Mesothelial cell of epicardium (in vitro differentiated cells): ENCODE results near the gene RTN4. TPM values are rescaled to one million over a fixed set of nuclear protein-coding genes. Genes with fewer than 3 reads are reported as not detected.
"Not testable (repeated sequence)": the region's sequence is repeated elsewhere in the genome, so short reads cannot be mapped to it uniquely, and the experiment has no call there.

Experiments
- DNase-seq, 2 experiments: peaks; one replicate each; pipeline ENCODE4 v3.0.0; 2021; ENCODE audit warnings: low spot score in 2 of 2; ENCODE audit not compliant: unreplicated experiment in 2 of 2
- H3K27ac Mint-ChIP-seq: 2 replicates; pipeline ENCODE4 v1.8.0; 2021; ENCODE audit warnings: mixed read lengths
- H3K27me3 Mint-ChIP-seq: 2 replicates; pipeline ENCODE4 v1.8.0; 2021; ENCODE audit warnings: low read depth, mixed read lengths
- H3K36me3 Mint-ChIP-seq: 2 replicates; pipeline ENCODE4 v1.8.0; 2021; ENCODE audit warnings: mixed read lengths
- H3K4me1 Mint-ChIP-seq: 2 replicates; pipeline ENCODE4 v1.8.0; 2021; ENCODE audit warnings: mixed read lengths
- H3K4me3 Mint-ChIP-seq: 2 replicates; pipeline ENCODE4 v1.8.0; 2021; ENCODE audit warnings: mild to moderate bottlenecking, moderate library complexity, mixed read lengths
- H3K9me3 Mint-ChIP-seq: 2 replicates; pipeline ENCODE4 v1.8.0; 2021; ENCODE audit warnings: mixed read lengths
- CTCF ChIP-seq: fragments of 200-600 bp; sonication (generic); IDR thresholded peaks from one replicate; pipeline ENCODE4 v1.5.0; 2021; ENCODE audit warnings: antibody characterized with exemption; ENCODE audit not compliant: unreplicated experiment
- total RNA-seq: library from RNA; stranded (reverse); gene quantifications from 3 replicates; pipeline ENCODE4 v1.2.1, GENCODE V29; 2021

The RTN4 gene
- total RNA-seq, 1 donor from 2014 or later: 178 TPM

- Mint-ChIP-seq H3K36me3 (no peaks in the 10 kb centered on the region), H3K4me3 (no peak overlapping the region), H3K27me3 (no peaks in the 10 kb centered on the region), H3K27ac (no peak overlapping the region), H3K4me1 (peaks cover 16% of the 10 kb centered on the region), H3K9me3 (no peaks in the 10 kb centered on the region)
- DNase-seq: no peak
- TF ChIP-seq CTCF: no peak
Observed at GRCh38 chr2:55054106-55054875, 4.0 kb upstream of the RTN4 start.

GRCh38 chr2:55053225-55053624, 3.0 kb upstream of the RTN4 start:
- H3K4me1 Mint-ChIP-seq: peaks cover 20% of the 10 kb centered on the region
- not testable (repeated sequence) for DNase-seq, H3K9me3 Mint-ChIP-seq, H3K27me3 Mint-ChIP-seq, H3K27ac Mint-ChIP-seq, H3K36me3 Mint-ChIP-seq, H3K4me3 Mint-ChIP-seq

GRCh38 chr2:55052129-55053061, 2.1 kb upstream of the RTN4 start:
- H3K4me3 Mint-ChIP-seq: no peak overlapping the region
- H3K4me1 Mint-ChIP-seq: peaks cover 26% of the 10 kb centered on the region
- no peak for TF ChIP-seq CTCF
- no peak for DNase-seq
- H3K9me3 Mint-ChIP-seq: no peaks in the 10 kb centered on the region
- no peaks in the 10 kb centered on the region for H3K27me3 Mint-ChIP-seq
- peak overlapping the region; percentile 4 for H3K27ac Mint-ChIP-seq
- no peaks in the 10 kb centered on the region for H3K36me3 Mint-ChIP-seq

- peak overlapping the region; percentile 99 for H3K27ac Mint-ChIP-seq
- peaks cover 35% of the 10 kb centered on the region for H3K4me1 Mint-ChIP-seq
- no peaks in the 10 kb centered on the region for H3K9me3 Mint-ChIP-seq
- peak overlapping the region; percentile 96 for H3K4me3 Mint-ChIP-seq
- TF ChIP-seq CTCF: no peak
- H3K36me3 Mint-ChIP-seq: no peaks in the 10 kb centered on the region
- peak in 1 of 2 experiments; percentile 50 for DNase-seq
- H3K27me3 Mint-ChIP-seq: no peaks in the 10 kb centered on the region
Observed at GRCh38 chr2:55051026-55051866, 995 bp upstream of the RTN4 start.

GRCh38 chr2:55049821-55050099, 491 bp downstream of the RTN4 start:
- Mint-ChIP-seq H3K9me3 (no peaks in the 10 kb centered on the region), H3K27ac (no peak overlapping the region), H3K27me3 (no peaks in the 10 kb centered on the region), H3K4me1 (peaks cover 45% of the 10 kb centered on the region), H3K36me3 (no peaks in the 10 kb centered on the region), H3K4me3 (peak overlapping the region; percentile 96)
- TF ChIP-seq CTCF: no peak
- DNase-seq: peak in 1 of 2 experiments; percentile 24
